Gastroesophageal sphincter (tissue), 4 donors: ENCODE results near the gene IPO11. TPM values are rescaled to one million over a fixed set of nuclear protein-coding genes. Genes with fewer than 3 reads are reported as not detected.
"Not testable (repeated sequence)": the region's sequence is repeated elsewhere in the genome, so short reads cannot be mapped to it uniquely, and the experiment has no call there.

Experiments used
- ATAC-seq: fragments of 150-250 bp; one replicate; pipeline ENCODE4 v1.9.1; 2016; ENCODE audit warnings: mild to moderate bottlenecking, moderate library complexity
- H3K27ac ChIP-seq, 4 donors: fragments of 200-600 bp; sonication (generic) in 3 of 4; 1 replicate in 3 of 4; 2 replicates in 1 of 4; pipeline ENCODE4 v1.5.1; 2016 to 2019
- H3K27me3 ChIP-seq: fragments of 200-600 bp; sonication (generic); one replicate; pipeline ENCODE4 v1.5.1; 2019
- H3K36me3 ChIP-seq, 2 donors: fragments of 200-600 bp; sonication (generic); one replicate each; pipeline ENCODE4 v1.5.1; 2019; ENCODE audit warnings: control low read depth in 1 of 2
- H3K4me1 ChIP-seq, 3 donors: fragments of 200-600 bp; sonication (generic); 1 replicate in 2 of 3; 2 replicates in 1 of 3; pipeline ENCODE4 v1.5.1; 2016 to 2019; ENCODE audit warnings: control low read depth in 2 of 3
- H3K4me3 ChIP-seq, 2 donors: fragments of 200-600 bp; sonication (generic); one replicate each; pipeline ENCODE4 v1.5.1; 2019; ENCODE audit warnings: mild to moderate bottlenecking in 1 of 2, moderate library complexity in 1 of 2
- H3K9me3 ChIP-seq, 3 donors: fragments of 200-600 bp; sonication (generic); one replicate each; pipeline ENCODE4 v1.5.1; 2017 to 2019; ENCODE audit warnings: control low read depth in 2 of 3
- CTCF ChIP-seq, 4 experiments: fragments of 200-600 bp in 2 of 4; fragments of 450-650 bp in 2 of 4; sonication (generic) in 1 of 4; IDR thresholded peaks; one replicate each; pipeline ENCODE4 v1.5.1; 2017 to 2019; ENCODE audit warnings: antibody characterized with exemption in 4 of 4, mild to moderate bottlenecking in 2 of 4, moderate library complexity in 2 of 4
- EP300 ChIP-seq: sonication (generic); formaldehyde crosslinking; IDR thresholded peaks from one replicate; pipeline ENCODE4 v1.6.1; 2017; ENCODE audit warnings: antibody characterized with exemption, mild to moderate bottlenecking
- POLR2A ChIP-seq, 2 donors: fragments of 450-650 bp; IDR thresholded peaks; one replicate each; pipeline ENCODE4 v1.6.1; 2017; ENCODE audit warnings: antibody characterized with exemption in 2 of 2, mild to moderate bottlenecking in 2 of 2, moderate library complexity in 1 of 2
- POLR2AphosphoS5 ChIP-seq: sonication (generic); formaldehyde crosslinking; IDR thresholded peaks from one replicate; pipeline ENCODE4 v1.6.1; 2017; ENCODE audit warnings: antibody characterized with exemption
- WGBS, 2 donors: methylation state at CpG; one replicate each; pipeline ENCODE4 v1.1.5; 2018; ENCODE audit warnings: low coverage in 1 of 2; 5-methylcytosine and 5-hydroxymethylcytosine counted together
- total RNA-seq, 4 donors: library from RNA; depleted of rRNA; stranded (reverse); fragments of >200 nt; gene quantifications; one replicate each; pipeline ENCODE4 v1.1.0, GENCODE V29; 2016

IPO11 gene
- total RNA-seq, 4 donors from 2014 or later, result 15.8 to 25.1 (median 17.2) TPM

- ATAC-seq, result no peak
- H3K27ac ChIP-seq, result no peak overlapping the region
- no peak overlapping the region for H3K4me3 ChIP-seq
- peaks cover 0 to 73% of the 10 kb centered on the region in 2 donors for H3K36me3 ChIP-seq
- H3K9me3 ChIP-seq, result no peaks in the 10 kb centered on the region
- H3K27me3 ChIP-seq, result no peaks in the 10 kb centered on the region
- TF ChIP-seq EP300, result no peak
- WGBS, 2 donors, result 85 to 96% methylated on average over 8 to 9 of the region's 9 CpGs
- no peaks in the 10 kb centered on the region for H3K4me1 ChIP-seq
These were observed 86.4 kb downstream of the IPO11 start for GRCh38 chr5:62498961-62499360.

GRCh38 chr5:62499756-62500155 is 87.2 kb downstream of the IPO11 start:
- WGBS, 2 donors, result 78 to 93% methylated on average over 2 of the region's 4 CpGs
- H3K27me3 ChIP-seq, result no peaks in the 10 kb centered on the region
- H3K36me3 ChIP-seq, result peaks cover 0 to 74% of the 10 kb centered on the region in 2 donors
- H3K4me1 ChIP-seq, result no peaks in the 10 kb centered on the region
- H3K27ac ChIP-seq, result no peak overlapping the region
- H3K4me3 ChIP-seq, result no peak overlapping the region
- no peak for ATAC-seq
- TF ChIP-seq CTCF (IDR thresholded peaks at IDR 0.05) (no peak), POLR2AphosphoS5 (no peak), POLR2A (IDR thresholded peaks at IDR 0.05) (no peak), EP300 (no peak)
- no peaks in the 10 kb centered on the region for H3K9me3 ChIP-seq

- ATAC-seq, result no peak
- WGBS, 2 donors, result 91 to 93% methylated on average over 4 to 10 of the region's 10 CpGs
These were observed 90.0 kb downstream of the IPO11 start for GRCh38 chr5:62502456-62503101.

GRCh38 chr5:62504129-62504528 is 91.6 kb downstream of the IPO11 start:
- ATAC-seq, result no peak
- no peak for TF ChIP-seq CTCF (IDR thresholded peaks at IDR 0.05)
- no peak for TF ChIP-seq POLR2A (IDR thresholded peaks at IDR 0.05)
- TF ChIP-seq POLR2AphosphoS5, result no peak
- TF ChIP-seq EP300, result no peak
- Histone ChIP-seq H3K27ac (no peak overlapping the region), H3K4me3 (no peak overlapping the region), H3K36me3 (peaks cover 0 to 76% of the 10 kb centered on the region in 2 donors), H3K4me1 (no peaks in the 10 kb centered on the region), H3K27me3 (no peaks in the 10 kb centered on the region), H3K9me3 (no peaks in the 10 kb centered on the region)

More at GRCh38 chr5:62502456-62503101, 90.0 kb downstream of the IPO11 start:
- peaks cover 0 to 74% of the 10 kb centered on the region in 2 donors for H3K36me3 ChIP-seq
- H3K4me3 ChIP-seq, result no peak overlapping the region
- no peaks in the 10 kb centered on the region for H3K9me3 ChIP-seq
- H3K27me3 ChIP-seq, result no peaks in the 10 kb centered on the region
- no peak overlapping the region for H3K27ac ChIP-seq
- TF ChIP-seq CTCF (IDR thresholded peaks at IDR 0.05) (no peak), POLR2AphosphoS5 (no peak)
- no peaks in the 10 kb centered on the region for H3K4me1 ChIP-seq

- 90 to 93% methylated on average over 4 to 5 of the region's 5 CpGs for WGBS, 2 donors
- no peak overlapping the region for H3K27ac ChIP-seq
- TF ChIP-seq POLR2AphosphoS5 (no peak), EP300 (no peak), POLR2A (IDR thresholded peaks at IDR 0.05) (no peak), CTCF (IDR thresholded peaks at IDR 0.05) (no peak)
These were observed 94.3 kb downstream of the IPO11 start for GRCh38 chr5:62506659-62507460.

GRCh38 chr5:62508760-62509159 is 96.2 kb downstream of the IPO11 start:
- H3K27me3 ChIP-seq, H3K9me3 ChIP-seq, ATAC-seq, H3K27ac ChIP-seq, H3K4me1 ChIP-seq, H3K4me3 ChIP-seq: not testable (repeated sequence)
- WGBS, 2 donors, result 95 to 100% methylated on average over 1 to 3 of the region's 5 CpGs
- peaks cover 0 to 51% of the 10 kb centered on the region in 2 donors for H3K36me3 ChIP-seq

More at GRCh38 chr5:62506659-62507460, 94.3 kb downstream of the IPO11 start:
- Histone ChIP-seq H3K4me3 (no peak overlapping the region), H3K27me3 (no peaks in the 10 kb centered on the region), H3K36me3 (peaks cover 0 to 61% of the 10 kb centered on the region in 2 donors), H3K9me3 (no peaks in the 10 kb centered on the region), H3K4me1 (no peaks in the 10 kb centered on the region)
- ATAC-seq, result no peak
